HT1080 (cell line): Measurements from ENCODE around the gene TECPR2. TPM values are rescaled to one million over a fixed set of nuclear protein-coding genes. Genes with fewer than 3 reads are reported as not detected.
"Not testable (repeated sequence)": the region's sequence is repeated elsewhere in the genome, so short reads cannot be mapped to it uniquely, and the experiment has no call there.

Experiments
- DNase-seq: peaks from one replicate; pipeline ENCODE4 v3.0.0-alpha.2; 2015; ENCODE audit warnings: low read depth
- total RNA-seq: library from RNA; depleted of rRNA; stranded (reverse); fragments of >200 nt; shearing (Covaris generic); gene quantifications from 2 replicates; pipeline ENCODE4 v1.2.3, GENCODE V29; 2014

Gene TECPR2
- total RNA-seq, 1 experiment from 2014 or later = 9.0 TPM

DNA sequence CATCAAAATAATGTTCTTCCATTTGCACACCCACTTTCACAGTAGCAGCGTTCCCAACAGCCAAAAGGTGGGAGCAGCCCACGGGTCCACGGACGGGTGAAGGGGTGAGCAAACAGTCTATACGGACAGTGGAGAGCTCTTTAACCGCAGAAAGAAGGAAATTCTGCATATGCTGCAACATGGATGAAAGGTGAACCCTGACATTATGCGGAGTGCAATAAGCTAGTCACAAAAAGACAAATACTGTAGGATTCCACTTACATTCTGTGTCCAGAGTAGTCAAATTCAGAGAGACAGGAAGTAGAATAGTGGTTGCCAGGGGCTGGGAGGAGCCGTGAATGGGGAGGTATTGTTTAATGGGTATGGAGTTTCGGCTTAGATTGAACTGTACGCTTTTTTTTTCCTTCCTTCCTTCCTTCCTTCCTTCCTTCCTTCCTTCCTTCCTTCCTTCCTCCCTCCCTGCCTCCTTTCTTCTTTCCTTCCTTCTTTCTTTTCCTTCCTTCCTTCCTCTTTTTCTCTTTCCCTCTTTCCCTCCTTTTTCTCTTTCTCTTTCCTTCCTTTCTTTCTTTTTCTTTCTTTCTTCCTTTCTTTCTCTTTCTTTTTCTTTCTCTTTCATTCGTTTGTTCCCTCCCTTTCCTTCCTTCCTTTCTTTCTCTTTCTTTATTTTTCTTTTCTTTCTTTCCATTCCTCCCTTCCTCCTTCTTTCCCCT lies 162.6 kb downstream of the TECPR2 start:
- peak; percentile 69 for DNase-seq

DNA sequence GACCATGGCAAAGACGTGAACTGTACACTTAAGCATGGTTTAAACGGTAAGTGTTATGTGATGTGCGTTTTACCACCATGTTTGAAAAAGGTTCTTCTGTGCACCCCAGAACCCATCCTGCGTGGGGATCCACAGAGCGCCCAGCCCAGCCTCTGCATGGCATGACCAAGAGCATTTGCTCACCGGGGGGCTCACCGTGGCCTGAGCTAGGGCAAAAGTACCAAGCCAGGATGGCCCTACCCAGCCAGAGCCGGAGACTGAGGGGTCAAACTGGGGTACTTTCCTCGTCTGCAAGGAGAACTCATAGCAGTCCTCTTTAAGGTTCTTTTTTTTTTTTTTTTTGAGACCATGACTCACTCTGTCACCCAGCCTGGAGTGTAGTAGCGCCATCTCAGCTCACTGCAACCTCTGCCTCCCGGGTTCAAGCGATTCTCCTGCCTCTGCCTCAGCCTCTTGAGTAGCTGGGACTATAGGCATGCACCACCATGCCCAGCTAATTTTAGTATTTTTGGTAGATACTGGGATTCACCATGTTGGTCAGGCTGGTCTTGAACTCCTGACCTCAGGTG lies 163.3 kb downstream of the TECPR2 start:
- DNase-seq = peak; percentile 56

DNA sequence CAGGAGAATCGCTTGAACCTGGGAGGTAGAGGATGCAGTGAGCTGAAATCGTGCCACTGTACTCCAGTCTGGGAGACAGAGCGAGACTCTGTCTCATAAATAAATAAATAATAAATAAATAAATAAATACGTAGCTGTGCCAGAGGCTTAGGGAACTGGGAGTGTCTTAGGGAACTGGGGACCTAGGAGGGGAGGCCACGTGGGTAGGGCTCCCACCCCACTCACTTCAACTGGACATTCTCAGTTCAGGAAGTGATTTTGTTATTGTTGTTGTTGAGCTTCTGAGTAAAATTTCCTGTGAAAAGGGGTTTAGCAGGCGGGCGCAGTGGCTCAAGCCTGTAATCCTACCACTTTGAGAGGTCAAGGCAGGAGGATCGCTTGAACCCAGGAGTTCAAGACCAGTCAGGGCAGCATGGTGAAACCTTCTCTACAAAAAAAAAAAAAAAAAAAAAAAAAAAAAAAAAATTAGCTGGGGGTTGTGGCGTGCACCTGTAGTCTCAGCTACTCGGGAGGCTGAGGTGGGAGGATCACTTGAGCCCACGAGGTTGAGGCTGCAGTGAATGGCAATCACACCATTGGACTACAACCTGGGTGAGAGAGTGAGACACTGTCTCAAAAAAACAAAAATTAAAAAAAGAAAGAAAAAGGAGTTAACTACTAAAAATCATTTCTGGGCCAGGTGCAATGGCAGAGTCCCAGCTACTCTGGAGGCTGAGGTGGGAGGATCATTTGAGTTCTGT lies 165.9 kb downstream of the TECPR2 start:
- DNase-seq = no peak

DNA sequence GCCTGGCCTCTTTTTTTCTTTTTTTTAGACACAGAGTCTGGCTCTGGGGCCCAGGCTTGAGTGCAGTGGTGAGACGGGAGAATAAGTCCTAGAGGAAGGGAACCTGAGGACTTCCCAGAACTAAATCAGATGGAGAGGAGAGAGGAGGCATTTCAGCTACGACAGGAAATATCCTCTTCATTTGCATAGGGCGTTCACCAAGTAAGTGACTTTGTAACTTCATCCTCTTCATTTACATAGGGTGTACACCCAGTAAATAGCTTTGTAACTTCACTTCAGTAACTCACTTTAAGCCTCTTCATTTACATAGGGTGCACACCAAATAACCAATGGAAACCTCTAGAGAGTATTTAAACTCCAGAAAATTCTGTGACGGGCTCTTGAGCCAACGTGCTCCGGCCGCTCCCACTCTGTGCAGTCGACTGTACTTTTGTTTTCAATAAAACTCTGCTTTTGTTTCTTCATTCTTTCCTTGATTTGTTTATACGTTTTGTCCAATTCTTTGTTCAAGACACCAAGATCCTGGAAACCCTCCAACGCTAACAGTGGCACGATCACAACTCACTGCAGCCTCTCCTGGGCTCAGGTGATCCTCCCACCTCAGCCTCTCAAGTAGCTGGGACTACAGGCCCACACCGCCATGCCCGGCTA lies 168.2 kb downstream of the TECPR2 start:
- no peak for DNase-seq

DNA sequence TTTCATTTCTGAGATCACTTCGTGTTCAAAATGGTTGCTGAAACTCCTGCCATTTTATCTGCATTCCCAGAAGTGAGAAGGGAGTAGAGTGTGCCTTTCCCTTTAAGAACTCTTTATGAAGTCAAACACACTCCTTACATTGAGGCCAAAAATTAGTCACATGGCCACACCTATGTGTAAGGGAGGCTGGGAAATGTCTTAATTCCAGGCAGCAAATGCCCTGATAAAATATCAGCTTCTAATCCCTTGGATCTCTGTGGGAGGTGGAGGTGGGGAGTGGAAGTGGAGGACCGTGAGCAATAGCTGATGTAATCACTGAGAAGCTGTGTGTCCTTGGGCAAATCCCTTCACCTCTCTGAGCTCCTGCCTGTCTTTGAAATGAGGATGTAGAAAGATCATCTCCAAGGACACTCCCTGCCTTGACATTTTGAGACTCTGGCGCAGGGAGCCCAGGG lies 169.5 kb downstream of the TECPR2 start:
- DNase-seq = peak; percentile 39

DNA sequence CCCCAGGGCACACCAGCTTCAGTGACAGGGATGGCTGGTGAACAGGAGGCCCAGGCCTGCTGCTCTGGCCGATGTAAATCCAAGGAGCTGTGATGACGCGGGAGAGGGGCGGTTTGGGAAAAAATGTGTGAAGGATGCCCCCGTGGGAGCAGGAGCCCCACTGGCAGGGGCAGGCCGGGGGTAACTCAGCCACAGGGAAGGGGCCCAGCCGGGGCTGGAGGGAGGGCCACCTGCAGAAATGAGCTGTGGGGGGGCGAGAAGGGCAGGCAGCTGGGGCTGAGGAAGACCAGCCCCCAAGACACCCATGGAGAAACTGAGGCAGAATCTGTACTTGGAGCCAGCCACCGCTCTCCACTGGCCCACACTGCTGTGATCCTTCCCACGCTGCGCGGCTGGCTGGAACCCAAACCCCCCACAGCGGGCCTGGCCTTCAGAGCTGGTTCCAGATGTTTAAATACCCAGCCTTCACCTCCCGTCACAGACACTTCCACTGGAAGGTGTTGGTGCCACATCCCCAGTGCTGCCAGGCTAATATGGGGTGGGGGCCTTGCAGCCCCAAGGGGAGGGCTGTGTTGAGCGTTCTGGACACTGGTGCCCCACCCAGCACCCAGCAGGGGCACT lies 175.3 kb downstream of the TECPR2 start:
- DNase-seq = no peak

DNA sequence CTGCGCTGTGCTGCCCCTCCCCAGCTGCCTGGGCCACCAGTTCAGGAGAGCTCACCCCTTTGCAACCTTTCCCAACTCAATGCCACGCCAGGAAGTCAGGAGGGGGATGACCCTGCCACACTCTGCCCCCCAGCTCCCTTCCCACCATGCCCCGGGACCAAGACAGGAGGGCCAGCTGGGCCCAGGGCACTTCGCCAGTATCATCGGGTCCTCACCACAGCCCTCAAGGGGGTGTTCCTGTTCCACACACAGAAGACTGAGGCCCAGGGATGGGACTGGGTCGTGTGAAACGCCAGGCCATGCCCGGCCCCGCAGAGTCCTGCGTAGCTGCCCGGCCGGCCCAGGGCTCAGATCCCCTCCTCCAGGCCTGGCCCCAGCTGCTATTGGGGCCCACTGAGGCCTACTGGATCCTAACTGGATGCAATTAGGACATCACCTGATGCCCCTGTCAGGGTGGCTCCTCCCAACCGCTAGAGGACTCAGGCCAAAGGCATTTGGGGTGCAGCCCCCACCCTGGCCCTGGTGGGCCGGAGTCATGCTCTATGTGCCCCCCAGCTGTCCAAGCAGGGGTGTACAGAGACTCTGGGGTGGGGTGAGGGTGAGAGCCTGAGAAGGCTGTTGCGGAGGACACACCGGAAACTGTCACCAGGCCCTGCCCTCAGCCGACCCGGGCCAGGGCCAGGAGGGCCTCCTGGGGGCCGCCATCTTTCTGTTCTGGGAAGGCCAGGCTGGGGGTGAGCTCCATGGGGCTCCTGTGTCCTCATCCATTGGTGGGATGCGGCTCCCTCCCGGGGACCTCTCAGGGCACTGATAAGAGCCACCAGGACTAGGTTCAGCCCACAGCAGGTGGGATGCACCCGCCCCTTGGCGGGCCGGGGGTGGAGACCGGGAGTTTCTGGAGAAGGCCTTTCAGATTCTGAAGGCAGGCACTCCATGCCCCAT lies 176.1 kb downstream of the TECPR2 start:
- DNase-seq = no peak

DNA sequence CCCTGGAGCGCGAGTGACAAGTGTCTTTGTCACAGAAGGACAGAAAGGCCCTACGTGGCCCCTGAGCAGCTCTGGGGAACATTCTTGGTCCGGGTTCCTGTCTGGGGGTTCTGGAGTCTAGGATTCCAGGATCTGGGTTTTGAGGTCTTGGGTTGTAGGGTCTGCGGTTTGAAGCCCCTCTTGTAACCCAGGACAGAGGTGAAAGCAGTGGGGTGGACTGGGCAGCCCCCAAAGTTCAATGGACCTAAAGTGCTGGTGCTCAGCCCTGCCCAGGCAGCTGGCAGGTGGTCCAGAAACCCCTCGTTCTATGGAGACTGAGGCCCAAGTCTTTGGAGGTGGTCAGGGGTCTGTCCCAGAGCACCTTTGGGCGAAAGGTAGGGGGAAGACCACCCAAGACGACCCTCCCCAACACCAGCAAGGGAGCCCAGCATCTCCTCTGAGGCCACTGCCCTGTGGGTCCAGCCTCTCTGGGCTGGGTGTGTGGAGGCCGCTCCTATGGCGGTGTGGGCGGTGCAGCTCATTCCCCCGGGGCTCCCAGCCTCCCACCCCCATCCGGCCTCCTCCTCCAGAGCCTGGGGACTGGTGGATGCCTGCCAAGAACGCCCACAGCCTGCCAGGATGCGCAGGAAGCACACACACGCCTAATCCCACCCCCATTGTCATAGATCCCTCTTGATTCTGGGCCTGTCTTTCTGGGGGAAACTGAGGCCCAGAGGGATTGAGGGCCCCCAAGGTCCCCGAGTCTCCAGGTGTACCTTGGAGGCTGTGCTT lies 177.0 kb downstream of the TECPR2 start:
- no peak for DNase-seq

DNA sequence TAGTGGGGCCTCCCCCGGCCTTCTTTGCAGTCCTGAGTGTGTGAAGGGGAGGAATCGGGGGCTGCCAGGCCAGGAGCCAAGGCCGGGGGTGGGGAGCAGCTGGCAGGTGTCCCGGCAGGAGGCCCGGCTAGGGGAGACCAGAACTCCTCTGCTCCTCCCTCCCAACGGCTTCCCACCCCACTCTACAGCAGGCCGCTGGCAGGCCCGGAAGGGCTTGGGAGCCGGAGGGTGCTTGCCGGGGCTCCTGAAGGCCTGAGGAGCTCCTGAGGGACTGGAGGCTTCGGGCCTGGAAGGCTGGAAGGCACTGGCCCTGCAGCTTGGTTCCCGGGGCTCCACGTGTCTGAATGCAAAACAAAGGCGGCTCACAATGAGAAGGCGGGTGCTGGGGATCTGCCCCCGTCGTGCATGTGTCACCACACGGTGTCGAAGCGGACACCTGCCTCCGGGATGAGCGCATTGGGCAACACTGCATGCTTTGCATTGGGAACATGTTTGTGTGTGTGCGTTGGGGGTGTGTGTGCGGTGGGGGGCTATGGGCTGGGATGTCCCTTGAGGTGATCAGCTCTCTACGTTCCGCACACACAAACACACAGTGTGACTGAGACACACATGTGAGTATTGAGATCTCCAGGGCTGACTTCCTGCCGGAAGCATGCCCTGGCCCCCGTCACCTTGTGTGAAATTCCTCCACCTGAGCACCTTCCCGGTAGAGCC lies 177.7 kb downstream of the TECPR2 start:
- no peak for DNase-seq

DNA sequence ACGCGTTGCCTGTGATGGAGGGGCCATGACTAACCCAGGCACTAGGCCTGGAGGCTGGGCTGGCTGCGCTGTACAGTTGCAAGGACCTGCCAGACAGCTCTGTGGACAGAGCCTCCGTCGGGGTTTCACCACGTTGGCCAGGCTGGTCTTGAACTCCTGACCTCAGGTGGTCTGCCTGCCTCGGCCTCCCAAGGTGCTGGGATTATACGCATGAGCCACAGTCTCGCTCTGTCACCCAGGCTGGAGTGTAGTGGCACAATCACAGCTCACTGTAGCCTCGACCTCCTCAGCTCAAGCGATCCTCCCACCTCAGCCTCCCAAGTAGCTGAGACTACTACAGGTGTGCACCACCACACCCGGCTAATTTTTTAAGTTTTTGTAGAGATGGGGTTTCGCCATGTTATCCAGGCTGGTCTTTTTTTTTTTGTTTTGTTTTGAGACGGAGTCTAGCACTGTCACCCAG lies 178.3 kb downstream of the TECPR2 start:
- DNase-seq = not testable (repeated sequence)

DNA sequence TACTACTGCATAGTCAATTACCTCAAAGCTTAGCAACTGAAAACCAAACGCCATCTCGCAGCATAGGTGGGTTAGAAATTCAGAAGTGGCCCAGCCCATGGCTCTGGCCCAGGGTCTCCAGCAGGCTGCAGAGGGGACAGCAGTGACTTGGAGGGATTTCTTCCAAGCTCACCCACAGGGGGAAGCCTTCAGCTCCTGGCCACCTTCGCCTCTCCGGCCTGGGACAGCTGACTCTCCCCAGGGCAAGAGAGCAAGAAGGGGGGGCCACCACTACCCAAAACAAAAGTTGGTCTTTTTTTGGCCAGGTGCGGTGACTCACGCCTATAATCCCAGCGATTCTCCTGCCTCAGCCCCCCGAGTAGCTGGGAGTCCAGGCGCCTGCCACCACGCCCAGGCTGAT lies 179.0 kb downstream of the TECPR2 start:
- DNase-seq = no peak

DNA sequence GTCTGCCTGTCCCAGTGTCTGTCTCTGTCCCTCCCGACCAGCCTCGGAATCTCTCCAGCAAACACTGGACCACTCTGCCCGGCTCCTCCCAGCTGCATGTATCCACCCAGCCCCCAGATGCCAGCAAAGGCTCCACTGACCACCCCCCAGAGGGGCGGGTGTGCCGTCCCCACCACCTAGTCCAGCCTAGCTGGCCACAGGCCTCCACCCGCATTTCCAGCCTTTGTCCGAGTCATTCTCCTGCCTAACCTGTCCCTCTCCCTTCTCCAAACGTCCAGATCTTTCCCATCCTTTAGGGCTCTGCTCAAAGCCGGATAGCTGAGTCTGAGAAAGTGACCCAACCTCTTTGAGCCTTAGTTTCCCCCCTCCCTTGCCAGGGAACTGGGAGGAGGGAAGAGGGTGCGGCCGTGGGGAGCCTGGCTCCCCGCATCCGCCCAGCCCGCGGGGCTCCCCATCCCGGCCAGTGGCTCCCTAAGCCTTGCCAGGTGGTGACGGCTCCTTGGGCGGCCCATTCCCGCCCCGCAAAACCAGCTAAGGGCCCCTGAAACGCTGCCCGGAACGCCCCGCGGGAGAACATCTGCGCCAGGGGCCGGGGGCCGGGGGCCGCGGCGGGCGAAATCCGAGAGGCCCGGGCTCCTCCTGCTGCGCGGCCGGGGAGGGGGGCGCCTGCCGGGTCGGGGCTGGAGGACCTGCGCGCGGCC lies 181.5 kb downstream of the TECPR2 start:
- DNase-seq = no peak

DNA sequence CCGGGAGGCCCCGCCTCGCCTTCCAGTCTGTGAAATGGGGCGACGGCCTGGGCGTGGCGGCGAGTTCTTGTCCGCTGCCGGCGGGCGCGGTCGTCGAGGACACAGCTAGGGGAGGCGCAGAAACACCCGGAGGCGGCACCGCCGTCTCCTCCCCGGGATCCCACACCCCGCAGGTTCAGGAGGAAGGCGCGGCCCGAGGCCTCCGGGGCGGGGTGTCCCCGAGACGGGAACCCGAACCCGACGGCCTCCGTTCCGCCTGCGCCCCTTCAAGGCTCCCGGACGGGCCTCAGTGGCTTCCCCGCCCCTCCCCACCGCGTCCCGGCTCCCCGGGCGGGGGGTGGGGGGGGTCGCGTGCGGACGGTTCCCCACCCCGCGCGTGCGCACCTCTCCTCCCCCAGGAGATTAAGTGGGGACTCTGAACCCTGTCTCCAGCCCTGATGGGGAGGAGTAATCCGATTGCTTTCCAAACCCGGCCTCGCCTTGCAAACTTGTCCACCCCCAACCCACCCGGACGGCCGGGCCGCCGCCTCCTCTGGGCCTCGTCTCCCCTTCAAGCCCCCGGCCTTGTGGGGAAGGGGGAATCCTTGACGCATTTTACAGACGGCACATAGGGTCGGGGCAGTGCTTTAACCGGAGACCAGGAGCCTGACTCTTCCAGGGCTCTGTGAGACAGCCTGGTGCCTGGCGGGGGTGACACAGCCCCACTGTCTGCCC lies 182.2 kb downstream of the TECPR2 start:
- no peak for DNase-seq

DNA sequence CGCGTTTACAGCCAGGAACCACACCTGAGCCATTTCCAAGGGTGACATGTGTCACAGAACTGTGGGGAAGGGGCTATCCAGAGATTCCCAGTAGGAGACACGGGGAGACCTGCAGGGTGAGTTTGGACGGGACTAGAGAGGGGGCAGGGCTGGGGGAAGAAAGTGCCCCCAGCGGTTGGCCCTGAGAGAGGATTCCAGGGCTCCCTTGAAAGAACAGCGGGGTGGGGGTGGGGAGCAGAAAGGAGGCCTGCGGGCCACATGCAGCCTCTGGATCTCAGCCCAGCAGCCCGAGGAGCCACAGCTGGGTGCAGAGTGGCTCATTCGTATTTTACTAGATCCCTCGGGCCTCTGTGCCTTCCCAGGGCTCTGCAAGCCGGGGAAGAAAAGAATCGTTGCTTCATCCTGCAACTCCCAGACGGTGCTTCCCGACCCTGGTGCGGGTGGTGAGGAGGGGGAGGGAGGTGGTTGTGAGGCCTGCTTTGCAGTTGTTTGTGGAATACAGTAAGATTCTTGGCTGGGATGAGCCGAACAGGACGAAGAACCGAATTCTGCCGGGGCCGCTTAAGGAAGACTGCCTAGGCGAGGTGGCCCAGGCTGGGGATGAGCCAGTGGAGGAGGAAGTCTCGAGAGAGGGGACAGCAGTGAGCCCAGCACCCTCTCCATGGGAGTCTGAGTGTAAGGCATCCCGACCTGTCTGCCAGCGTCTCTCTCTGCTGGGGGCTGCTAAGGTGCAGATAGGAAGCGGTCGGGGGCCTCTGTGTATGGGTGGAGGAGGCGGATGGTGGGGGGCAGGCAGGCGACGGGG lies 182.9 kb downstream of the TECPR2 start:
- no peak for DNase-seq

DNA sequence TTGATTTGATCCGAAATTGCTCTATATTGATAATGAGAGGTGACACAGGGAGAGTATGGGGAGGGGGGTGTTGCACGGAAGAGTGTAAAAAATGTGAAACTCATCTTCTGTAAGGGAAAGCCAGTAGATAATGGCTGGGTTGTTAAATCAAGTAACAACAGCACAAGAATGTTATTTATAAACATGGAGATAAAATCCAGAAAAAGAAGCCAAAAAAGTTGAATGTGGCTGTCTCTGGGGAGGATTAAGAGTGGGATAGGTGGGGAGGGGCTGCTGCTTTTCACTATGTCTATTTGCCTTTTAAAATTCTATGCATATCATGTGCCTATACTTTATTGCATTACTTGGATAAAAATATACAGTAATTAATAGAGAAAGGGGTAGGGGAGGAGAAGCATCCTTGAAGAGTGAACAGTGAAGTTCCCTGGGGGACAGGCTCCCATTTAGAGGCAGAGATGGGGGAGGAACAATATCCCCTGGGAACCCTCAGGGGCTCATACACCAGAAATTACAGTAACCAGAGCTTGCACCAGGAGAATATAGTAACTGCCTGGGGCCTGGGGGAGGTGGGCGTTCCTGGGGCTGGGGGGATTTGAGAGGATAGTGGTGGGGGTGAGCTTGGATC lies 186.0 kb downstream of the TECPR2 start:
- DNase-seq = no peak

DNA sequence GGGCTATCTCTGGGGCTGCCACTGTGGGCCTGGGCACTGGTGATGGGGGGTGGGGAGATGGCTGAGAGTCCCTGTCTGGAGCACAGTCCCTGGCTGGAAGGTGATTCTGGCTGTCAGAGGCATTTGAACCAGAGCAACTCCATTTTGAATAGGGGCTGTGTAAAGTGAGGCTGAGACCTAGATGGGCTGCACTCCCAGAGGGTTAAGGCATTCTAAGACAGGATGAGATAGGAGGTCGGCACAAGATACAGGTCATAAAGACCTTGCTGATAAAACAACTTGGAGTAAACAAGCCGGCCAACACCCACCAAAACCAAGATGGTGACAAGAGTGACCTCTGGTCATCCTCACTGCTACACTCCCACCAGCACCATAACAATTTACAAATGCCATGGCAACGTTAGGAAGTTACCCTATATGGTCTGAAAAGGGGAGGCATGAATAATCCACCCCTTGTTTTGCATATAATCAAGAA lies 188.2 kb downstream of the TECPR2 start:
- DNase-seq = not testable (repeated sequence)
